MCF 10A (cell line): ENCODE results near the gene METTL5. TPM values are rescaled to one million over a fixed set of nuclear protein-coding genes. Genes with fewer than 3 reads are reported as not detected.
"Not testable (repeated sequence)": the region's sequence is repeated elsewhere in the genome, so short reads cannot be mapped to it uniquely, and the experiment has no call there.

Experiments
- BruUV-seq: library from RNA; stranded (reverse); fragments of 400-500 nt; replicated peaks from 2 replicates; lab custom pipeline; 2021; lab: Mats Ljungman, UMichigan
- CTCF ChIA-PET: fragments of 300-600 bp; sonication (Branson Sonifier 250); formaldehyde crosslinking; extraction: SDS; loops from one replicate; lab custom pipeline; 2021; ENCODE audit warnings: antibody characterized with exemption, inconsistent platforms; lab: Yijun Ruan, JAX
- POLR2A ChIA-PET: fragments of 300-600, 350-650 bp; sonication (Branson Sonifier 250); formaldehyde crosslinking; extraction: SDS; loops from one replicate; lab custom pipeline; 2020; ENCODE audit warnings: antibody characterized with exemption, inconsistent platforms; lab: Yijun Ruan, JAX
- DNase-seq: peaks from one replicate; pipeline ENCODE4 v3.0.0-alpha.2; 2018; ENCODE audit not compliant: unreplicated experiment
- H3K27ac Mint-ChIP-seq: one replicate; pipeline ENCODE4 v1.8.0; 2022; ENCODE audit warnings: mild to moderate bottlenecking, low read depth, mixed read lengths; ENCODE audit not compliant: unreplicated experiment
- H3K27me3 Mint-ChIP-seq: one replicate; pipeline ENCODE4 v1.8.0; 2022; ENCODE audit warnings: mixed read lengths; ENCODE audit not compliant: insufficient read depth, unreplicated experiment
- H3K36me3 Mint-ChIP-seq: one replicate; pipeline ENCODE4 v1.8.0; 2022; ENCODE audit warnings: mild to moderate bottlenecking, moderate library complexity, mixed read lengths; ENCODE audit not compliant: insufficient read depth, unreplicated experiment
- H3K4me1 Mint-ChIP-seq: one replicate; pipeline ENCODE4 v1.8.0; 2022; ENCODE audit warnings: mixed read lengths; ENCODE audit not compliant: insufficient read depth, unreplicated experiment
- H3K4me3 Mint-ChIP-seq: one replicate; pipeline ENCODE4 v1.8.0; 2022; ENCODE audit warnings: mild to moderate bottlenecking, moderate library complexity, mixed read lengths; ENCODE audit not compliant: unreplicated experiment
- H3K9me3 Mint-ChIP-seq: one replicate; pipeline ENCODE4 v1.8.0; 2022; ENCODE audit warnings: mixed read lengths; ENCODE audit not compliant: unreplicated experiment
- CTCF ChIP-seq: fragments of 200-600 bp; IDR thresholded peaks from one replicate; pipeline ENCODE4 v1.8.0; 2022; ENCODE audit warnings: antibody characterized with exemption, mild to moderate bottlenecking; ENCODE audit not compliant: unreplicated experiment
- intact Hi-C: fragments of 100-400 bp; cut with micrococcal nuclease; formaldehyde crosslinking; loops from 2 replicates; pipeline ENCODE4 v1.14.1; 2022
- total RNA-seq: library from RNA; stranded (reverse); gene quantifications from 2 replicates; pipeline ENCODE4 v1.2.3, GENCODE V29; 2022

The METTL5 gene
- total RNA-seq, 1 experiment from 2014 or later: 109 TPM

- no peaks in the 10 kb centered on the region for H3K27me3 Mint-ChIP-seq
- no peak for DNase-seq
- H3K4me1 Mint-ChIP-seq: peaks cover 7% of the 10 kb centered on the region
- no peak overlapping the region for H3K4me3 Mint-ChIP-seq
- H3K9me3 Mint-ChIP-seq: no peaks in the 10 kb centered on the region
- intact Hi-C loops: no loop called here
- BruUV-seq: no TSS peak
- H3K27ac Mint-ChIP-seq: no peak overlapping the region
- POLR2A ChIA-PET: no interaction called here
- TF ChIP-seq CTCF: no peak
- H3K36me3 Mint-ChIP-seq: no peaks in the 10 kb centered on the region
- CTCF ChIA-PET: no interaction called here
Measured at GRCh38 chr2:169860149-169860548, 35.4 kb upstream of the METTL5 start.

- CTCF ChIA-PET: interaction anchor here (0.7 kb wide), 1 partner anchor 31 kb away, joined by 3 read pairs; no protein-coding TSS in a partner anchor
- no peak for DNase-seq
- Mint-ChIP-seq H3K27ac (no peak overlapping the region), H3K9me3 (no peaks in the 10 kb centered on the region), H3K4me3 (no peak overlapping the region), H3K4me1 (peaks cover 7% of the 10 kb centered on the region), H3K36me3 (no peaks in the 10 kb centered on the region), H3K27me3 (no peaks in the 10 kb centered on the region)
- POLR2A ChIA-PET: no interaction called here
- intact Hi-C loops: no loop called here
- TF ChIP-seq CTCF: no peak
- no TSS peak for BruUV-seq
Measured at GRCh38 chr2:169859423-169859822, 34.7 kb upstream of the METTL5 start.

DNA sequence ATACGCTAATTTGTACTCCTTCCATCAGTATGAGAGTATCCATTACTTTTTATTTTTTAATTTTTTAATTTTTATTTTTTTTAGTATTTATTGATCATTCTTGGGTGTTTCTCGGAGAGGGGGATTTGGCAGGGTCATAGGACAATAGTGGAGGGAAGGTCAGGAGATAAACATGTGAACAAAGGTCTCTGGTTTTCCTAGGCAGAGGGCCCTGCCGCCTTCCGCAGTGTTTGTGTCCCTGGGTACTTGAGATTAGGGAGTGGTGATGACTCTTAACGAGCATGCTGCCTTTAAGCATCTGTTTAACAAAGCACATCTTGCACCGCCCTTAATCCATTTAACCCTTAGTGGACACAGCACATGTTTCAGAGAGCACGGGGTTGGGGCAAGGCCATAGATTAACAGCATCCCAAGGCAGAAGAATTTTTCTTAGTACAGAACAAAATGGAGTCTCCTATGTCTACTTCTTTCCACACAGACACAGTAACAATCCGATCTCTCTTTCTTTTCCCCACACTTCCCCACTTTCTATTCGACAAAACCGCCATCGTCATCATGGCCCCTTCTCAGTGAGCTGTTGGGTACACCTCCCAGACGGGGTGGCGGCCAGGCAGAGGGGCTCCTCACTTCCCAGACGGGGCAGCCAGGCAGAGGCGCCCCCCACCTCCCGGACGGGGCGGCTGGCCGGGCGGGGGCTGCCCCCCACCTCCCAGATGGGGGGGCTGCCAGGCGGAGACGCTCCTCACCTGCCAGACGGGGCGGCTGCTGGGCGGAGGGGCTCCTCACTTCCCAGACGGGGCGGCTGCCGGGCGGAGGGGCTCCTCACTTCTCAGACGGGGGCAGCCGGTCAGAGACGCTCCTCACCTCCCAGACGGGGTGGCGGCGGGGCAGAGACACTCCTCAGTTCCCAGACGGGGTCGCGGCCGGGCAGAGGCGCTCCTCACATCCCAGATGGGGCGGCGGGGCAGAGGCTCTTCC, 30.9 kb upstream of the METTL5 start:
- H3K9me3 Mint-ChIP-seq, BruUV-seq, DNase-seq, H3K27ac Mint-ChIP-seq, CTCF ChIA-PET, POLR2A ChIA-PET, H3K27me3 Mint-ChIP-seq, H3K4me3 Mint-ChIP-seq, intact Hi-C loops: not testable (repeated sequence)
- peaks cover 15% of the 10 kb centered on the region for H3K4me1 Mint-ChIP-seq
- H3K36me3 Mint-ChIP-seq: peaks cover 17% of the 10 kb centered on the region

DNA sequence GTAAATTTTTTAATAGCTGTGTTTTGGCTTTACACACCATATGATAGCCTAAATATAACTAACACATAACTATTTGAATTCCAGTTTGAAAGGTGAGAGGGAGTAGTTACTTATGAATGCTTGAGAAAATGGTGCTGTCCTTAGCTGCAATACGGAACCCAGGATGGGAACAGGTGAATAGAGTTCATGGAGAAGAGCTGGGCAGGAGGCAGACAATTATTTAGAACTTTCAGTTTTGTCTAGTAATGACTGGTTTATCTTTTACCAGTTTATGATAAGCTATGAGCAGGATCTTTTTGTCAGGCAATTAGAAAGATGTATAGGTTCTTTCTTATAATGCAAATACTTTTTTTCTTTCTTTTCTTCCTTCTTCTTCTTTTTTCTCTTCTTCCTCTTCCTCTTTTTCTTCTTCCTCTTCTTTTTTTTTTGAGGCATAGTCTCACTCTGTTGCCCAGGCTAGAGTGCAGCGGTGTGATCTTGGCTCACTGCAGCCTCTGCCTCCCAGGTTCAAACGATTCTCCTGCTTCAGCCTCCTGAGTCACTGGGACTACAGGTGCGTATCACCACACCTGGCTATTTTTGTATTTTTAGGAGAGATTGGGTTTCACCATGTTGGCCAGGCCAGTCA, 28.4 kb upstream of the METTL5 start:
- no TSS peak for BruUV-seq
- Mint-ChIP-seq H3K4me3 (no peak overlapping the region), H3K27me3 (no peaks in the 10 kb centered on the region), H3K27ac (no peak overlapping the region), H3K9me3 (no peaks in the 10 kb centered on the region), H3K4me1 (peaks cover 9% of the 10 kb centered on the region), H3K36me3 (peaks cover 24% of the 10 kb centered on the region)
- intact Hi-C loops: no loop called here
- POLR2A ChIA-PET: interaction anchor here (0.7 to 1.6 kb wide), 3 partner anchors 9 to 346 kb away, joined by 4 to 6 read pairs (median 4); no protein-coding TSS in a partner anchor
- DNase-seq: no peak
- CTCF ChIA-PET: interaction anchor here (0.5 to 1.0 kb wide), 5 partner anchors 12 to 858 kb away, joined by 3 read pairs; no protein-coding TSS in a partner anchor
- TF ChIP-seq CTCF: no peak
